GM21825 (cell line): ENCODE measurements around the gene AREG.
A peak's percentile ranks its signal among the peaks of the same experiment; 100 is the strongest.

Source experiments
- ATAC-seq: cut with Tn5 transposase; IDR thresholded peaks from one replicate; pipeline ENCODE4 v1.9.1; 2021; ENCODE audit warnings: mild to moderate bottlenecking, moderate library complexity; ENCODE audit not compliant: unreplicated experiment

Gene AREG

GRCh38 chr4:74431113-74431826 lies 13.7 kb upstream of the AREG start:
- ATAC-seq = peak; percentile 89

- no peak for ATAC-seq
These were observed 11.9 kb upstream of the AREG start for GRCh38 chr4:74433043-74433442.

- ATAC-seq = no peak
These were observed 11.3 kb upstream of the AREG start for GRCh38 chr4:74433541-74434172.

GRCh38 chr4:74435296-74435695 lies 9.6 kb upstream of the AREG start:
- ATAC-seq = no peak

GRCh38 chr4:74437866-74438265 lies 7.1 kb upstream of the AREG start:
- no peak for ATAC-seq

- no peak for ATAC-seq
These were observed 6.3 kb upstream of the AREG start for GRCh38 chr4:74438661-74439060.

GRCh38 chr4:74439952-74440351 lies 5.0 kb upstream of the AREG start:
- ATAC-seq = no peak

GRCh38 chr4:74440356-74440755 lies 4.6 kb upstream of the AREG start:
- ATAC-seq = no peak

- no peak for ATAC-seq
These were observed 3.2 kb upstream of the AREG start for GRCh38 chr4:74441744-74442143.

- ATAC-seq = no peak
These were observed 1.4 kb downstream of the AREG start for GRCh38 chr4:74446193-74446868.

GRCh38 chr4:74446896-74447295 lies 2.0 kb downstream of the AREG start:
- no peak for ATAC-seq

GRCh38 chr4:74447636-74448233 lies 2.8 kb downstream of the AREG start:
- no peak for ATAC-seq

- no peak for ATAC-seq
These were observed 4.8 kb downstream of the AREG start for GRCh38 chr4:74449571-74450297.

- no peak for ATAC-seq
These were observed 5.4 kb downstream of the AREG start for GRCh38 chr4:74450298-74450683.

- no peak for ATAC-seq
These were observed 6.3 kb downstream of the AREG start for GRCh38 chr4:74451214-74451661.

GRCh38 chr4:74453037-74453635 lies 8.2 kb downstream of the AREG start:
- no peak for ATAC-seq

GRCh38 chr4:74453829-74454742 lies 9.2 kb downstream of the AREG start:
- no peak for ATAC-seq

GRCh38 chr4:74455361-74456055 lies 10.6 kb downstream of the AREG start:
- ATAC-seq = no peak
